Liver (tissue), 9 donors: ENCODE measurements around the gene STK24. TPM values are rescaled to one million over a fixed set of nuclear protein-coding genes. Genes with fewer than 3 reads are reported as not detected.

Experiments used
- DNase-seq: peaks from one replicate; pipeline ENCODE4 v3.0.0-alpha.2; 2017; ENCODE audit warnings: low spot score
- H3K27ac ChIP-seq, 2 donors: one replicate each; pipeline ENCODE4 v1.7.0; 2013; ENCODE audit warnings: inconsistent platforms in 2 of 2, low read length in 2 of 2, control low read depth in 1 of 2, low read depth in 1 of 2, mild to moderate bottlenecking in 1 of 2
- H3K27me3 ChIP-seq, 4 donors: one replicate each; pipeline versions ENCODE4 v1.6.1 to v1.7.0; 2013; ENCODE audit warnings: low read length in 3 of 4, inconsistent platforms in 1 of 4, mild to moderate bottlenecking in 1 of 4, moderate library complexity in 1 of 4; ENCODE audit not compliant: control insufficient read depth in 4 of 4, insufficient read depth in 4 of 4
- H3K36me3 ChIP-seq, 4 donors: one replicate each; pipeline versions ENCODE4 v1.6.1 to v1.7.0; 2013; ENCODE audit warnings: low read length in 3 of 4, mild to moderate bottlenecking in 3 of 4, low read depth in 1 of 4, moderate library complexity in 1 of 4; ENCODE audit not compliant: control insufficient read depth in 4 of 4, insufficient read depth in 3 of 4
- H3K4me1 ChIP-seq, 4 donors: one replicate each; pipeline versions ENCODE4 v1.6.1 to v1.7.0; 2013; ENCODE audit warnings: low read length in 3 of 4, mild to moderate bottlenecking in 3 of 4, moderate library complexity in 1 of 4; ENCODE audit not compliant: control insufficient read depth in 4 of 4, insufficient read depth in 4 of 4
- H3K4me3 ChIP-seq, 3 donors: one replicate each; pipeline versions ENCODE4 v1.6.1 to v1.7.0; 2013; ENCODE audit warnings: low read length in 3 of 3, control low read depth in 1 of 3, low read depth in 1 of 3, mild to moderate bottlenecking in 1 of 3
- H3K9ac ChIP-seq, 2 donors: one replicate each; pipeline ENCODE4 v1.7.0; 2013; ENCODE audit warnings: low read length in 2 of 2, mild to moderate bottlenecking in 2 of 2, moderate library complexity in 2 of 2, control low read depth in 1 of 2, low read depth in 1 of 2
- H3K9me3 ChIP-seq, 4 donors: one replicate each; pipeline versions ENCODE4 v1.6.1 to v1.7.0; 2013; ENCODE audit warnings: low read length in 3 of 4; ENCODE audit not compliant: control insufficient read depth in 4 of 4
- FOXA1 ChIP-seq: IDR thresholded peaks from 2 replicates; pipeline ENCODE4 v1.6.1; 2016; ENCODE audit warnings: antibody characterized with exemption
- FOXA2 ChIP-seq: IDR thresholded peaks from 2 replicates; pipeline ENCODE4 v1.6.1; 2016; ENCODE audit warnings: antibody characterized with exemption
- HNF4A ChIP-seq, 2 donors: conservative IDR thresholded peaks; 2 replicates each; pipeline ENCODE4 v1.6.1; 2016; ENCODE audit warnings: antibody characterized with exemption in 2 of 2, mild to moderate bottlenecking in 2 of 2
- MAX ChIP-seq: IDR thresholded peaks from 2 replicates; pipeline ENCODE4 v1.6.1; 2016; ENCODE audit warnings: antibody characterized with exemption
- RAD21 ChIP-seq, 2 donors: IDR thresholded peaks; 2 replicates each; pipeline ENCODE4 v1.6.1; 2016; ENCODE audit warnings: antibody characterized with exemption in 2 of 2, mild to moderate bottlenecking in 2 of 2
- RXRA ChIP-seq, 2 donors: IDR thresholded peaks; 2 replicates each; pipeline ENCODE4 v1.6.1; 2017 to 2018; ENCODE audit warnings: antibody characterized with exemption in 2 of 2, mild to moderate bottlenecking in 1 of 2
- YY1 ChIP-seq: IDR thresholded peaks from 2 replicates; pipeline ENCODE4 v1.6.1; 2016; ENCODE audit warnings: antibody characterized with exemption, mild to moderate bottlenecking
- ZBTB33 ChIP-seq: IDR thresholded peaks from 2 replicates; pipeline ENCODE4 v1.6.1; 2016; ENCODE audit warnings: antibody characterized with exemption
- WGBS: extraction: QIAGEN DNeasy Blood & Tissue Kit; methylation state at CpG from one replicate; pipeline ENCODE4 v1.1.7; 2013; 5-methylcytosine and 5-hydroxymethylcytosine counted together
- polyA plus RNA-seq, 2 donors: library from polyadenylated mRNA; stranded (reverse) in 1 of 2; unstranded in 1 of 2; fragments of 200-250 nt in 1 of 2; fragments of >200 nt in 1 of 2; fragmentation: Nextera tagmentation in 1 of 2; extraction: Ambion mirVana in 1 of 2; gene quantifications; one replicate each; pipeline versions ENCODE4 v1.2.1 to v1.2.3, GENCODE V29; 2013 to 2015
- total RNA-seq, 2 donors: library from RNA; depleted of rRNA; stranded (reverse); fragments of >200 nt; gene quantifications; one replicate each; pipeline ENCODE4 v1.2.3, GENCODE V29; 2014
- TF ChIP-seq, protein P1 (sequence below): IDR thresholded peaks from 2 replicates; pipeline ENCODE4 v1.6.1; 2016; ENCODE audit warnings: antibody characterized with exemption, mild to moderate bottlenecking
- donor health status: healthy.
- donor health status: healthy.
- donor health status: healthy.
- donor health status: healthy.
- donor health status: healthy.

STK24 gene
- total and polyA plus RNA-seq, 4 donors, result 6.4 to 43.3 (median 14.9) TPM

GRCh38 chr13:98510156-98510509 is 66.8 kb downstream of the STK24 start (continued):
- no peak for TF ChIP-seq FOXA1

GRCh38 chr13:98509271-98510155 is 67.4 kb downstream of the STK24 start:
- H3K27ac ChIP-seq, result peak overlapping the region in 1 of 2 donors; percentile 25
- DNase-seq, result peak; percentile 77

GRCh38 chr13:98508685-98509084 is 68.2 kb downstream of the STK24 start:
- WGBS, result 93% methylated on average over 2 of the region's 2 CpGs
- peaks cover 12 to 55% (median 45%) of the 10 kb centered on the region in 4 donors for H3K4me1 ChIP-seq
- peak overlapping the region in 1 of 2 donors; percentile 3 for H3K27ac ChIP-seq

More at GRCh38 chr13:98509271-98510155, 67.4 kb downstream of the STK24 start:
- Histone ChIP-seq H3K4me1 (peaks cover 12 to 47% (median 37%) of the 10 kb centered on the region in 4 donors), H3K9me3 (no peaks in the 10 kb centered on the region), H3K27me3 (no peaks in the 10 kb centered on the region), H3K36me3 (no peaks in the 10 kb centered on the region), H3K9ac (no peak overlapping the region), H3K4me3 (no peak overlapping the region)
- WGBS, result 56% methylated on average over 10 of the region's 10 CpGs
- no peak for TF ChIP-seq RAD21 (IDR thresholded peaks at IDR 0.05)
- TF ChIP-seq, protein P1, sequence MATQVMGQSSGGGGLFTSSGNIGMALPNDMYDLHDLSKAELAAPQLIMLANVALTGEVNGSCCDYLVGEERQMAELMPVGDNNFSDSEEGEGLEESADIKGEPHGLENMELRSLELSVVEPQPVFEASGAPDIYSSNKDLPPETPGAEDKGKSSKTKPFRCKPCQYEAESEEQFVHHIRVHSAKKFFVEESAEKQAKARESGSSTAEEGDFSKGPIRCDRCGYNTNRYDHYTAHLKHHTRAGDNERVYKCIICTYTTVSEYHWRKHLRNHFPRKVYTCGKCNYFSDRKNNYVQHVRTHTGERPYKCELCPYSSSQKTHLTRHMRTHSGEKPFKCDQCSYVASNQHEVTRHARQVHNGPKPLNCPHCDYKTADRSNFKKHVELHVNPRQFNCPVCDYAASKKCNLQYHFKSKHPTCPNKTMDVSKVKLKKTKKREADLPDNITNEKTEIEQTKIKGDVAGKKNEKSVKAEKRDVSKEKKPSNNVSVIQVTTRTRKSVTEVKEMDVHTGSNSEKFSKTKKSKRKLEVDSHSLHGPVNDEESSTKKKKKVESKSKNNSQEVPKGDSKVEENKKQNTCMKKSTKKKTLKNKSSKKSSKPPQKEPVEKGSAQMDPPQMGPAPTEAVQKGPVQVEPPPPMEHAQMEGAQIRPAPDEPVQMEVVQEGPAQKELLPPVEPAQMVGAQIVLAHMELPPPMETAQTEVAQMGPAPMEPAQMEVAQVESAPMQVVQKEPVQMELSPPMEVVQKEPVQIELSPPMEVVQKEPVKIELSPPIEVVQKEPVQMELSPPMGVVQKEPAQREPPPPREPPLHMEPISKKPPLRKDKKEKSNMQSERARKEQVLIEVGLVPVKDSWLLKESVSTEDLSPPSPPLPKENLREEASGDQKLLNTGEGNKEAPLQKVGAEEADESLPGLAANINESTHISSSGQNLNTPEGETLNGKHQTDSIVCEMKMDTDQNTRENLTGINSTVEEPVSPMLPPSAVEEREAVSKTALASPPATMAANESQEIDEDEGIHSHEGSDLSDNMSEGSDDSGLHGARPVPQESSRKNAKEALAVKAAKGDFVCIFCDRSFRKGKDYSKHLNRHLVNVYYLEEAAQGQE, result no peak
- peak; percentile 28 for TF ChIP-seq YY1
- no peak for TF ChIP-seq RXRA (IDR thresholded peaks at IDR 0.05)

More at GRCh38 chr13:98508685-98509084, 68.2 kb downstream of the STK24 start:
- Histone ChIP-seq H3K9me3 (no peaks in the 10 kb centered on the region), H3K36me3 (no peaks in the 10 kb centered on the region), H3K4me3 (no peak overlapping the region), H3K9ac (no peak overlapping the region), H3K27me3 (no peaks in the 10 kb centered on the region)
- no peak for DNase-seq
- TF ChIP-seq FOXA2 (no peak), HNF4A (conservative IDR thresholded peaks at IDR 0.05) (no peak), ZBTB33 (no peak), YY1 (no peak), MAX (no peak)
